HL-60 (cell line): ENCODE data around the gene MYO10.

Experiments used
- POLR2AphosphoS5 ChIP-seq: IDR thresholded peaks from 2 replicates; pipeline ENCODE4 v1.6.1; 2012; ENCODE audit warnings: low read depth
- TF ChIP-seq, protein P1 (sequence below): IDR thresholded peaks from one replicate; pipeline ENCODE4 v1.5.1; 2011; ENCODE audit warnings: low read length, control low read depth, inconsistent platforms; ENCODE audit not compliant: insufficient read depth

DNA sequence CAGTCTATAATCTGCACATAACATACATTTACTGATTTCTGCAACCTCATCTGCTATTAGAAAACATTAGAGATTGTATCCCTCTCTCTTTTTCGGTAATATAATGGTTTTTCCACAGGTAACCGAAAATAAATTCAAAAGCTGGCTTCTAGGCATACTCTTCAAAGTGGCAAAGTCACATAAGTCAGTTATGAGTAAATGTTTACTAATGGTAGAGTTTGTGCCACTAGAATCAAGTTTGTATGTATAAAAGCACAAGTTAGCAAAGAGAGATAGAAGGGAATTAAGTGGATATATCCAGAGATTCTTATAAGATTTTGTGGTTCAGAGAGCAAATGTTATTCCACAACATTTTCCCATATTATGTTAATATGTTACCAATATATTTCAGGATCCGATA lies 86.9 kb downstream of the MYO10 start:
- TF ChIP-seq, protein P1, sequence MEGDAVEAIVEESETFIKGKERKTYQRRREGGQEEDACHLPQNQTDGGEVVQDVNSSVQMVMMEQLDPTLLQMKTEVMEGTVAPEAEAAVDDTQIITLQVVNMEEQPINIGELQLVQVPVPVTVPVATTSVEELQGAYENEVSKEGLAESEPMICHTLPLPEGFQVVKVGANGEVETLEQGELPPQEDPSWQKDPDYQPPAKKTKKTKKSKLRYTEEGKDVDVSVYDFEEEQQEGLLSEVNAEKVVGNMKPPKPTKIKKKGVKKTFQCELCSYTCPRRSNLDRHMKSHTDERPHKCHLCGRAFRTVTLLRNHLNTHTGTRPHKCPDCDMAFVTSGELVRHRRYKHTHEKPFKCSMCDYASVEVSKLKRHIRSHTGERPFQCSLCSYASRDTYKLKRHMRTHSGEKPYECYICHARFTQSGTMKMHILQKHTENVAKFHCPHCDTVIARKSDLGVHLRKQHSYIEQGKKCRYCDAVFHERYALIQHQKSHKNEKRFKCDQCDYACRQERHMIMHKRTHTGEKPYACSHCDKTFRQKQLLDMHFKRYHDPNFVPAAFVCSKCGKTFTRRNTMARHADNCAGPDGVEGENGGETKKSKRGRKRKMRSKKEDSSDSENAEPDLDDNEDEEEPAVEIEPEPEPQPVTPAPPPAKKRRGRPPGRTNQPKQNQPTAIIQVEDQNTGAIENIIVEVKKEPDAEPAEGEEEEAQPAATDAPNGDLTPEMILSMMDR = no peak
- TF ChIP-seq POLR2AphosphoS5 = no peak
